ENCODE results near the gene FAM149B1.

DNA sequence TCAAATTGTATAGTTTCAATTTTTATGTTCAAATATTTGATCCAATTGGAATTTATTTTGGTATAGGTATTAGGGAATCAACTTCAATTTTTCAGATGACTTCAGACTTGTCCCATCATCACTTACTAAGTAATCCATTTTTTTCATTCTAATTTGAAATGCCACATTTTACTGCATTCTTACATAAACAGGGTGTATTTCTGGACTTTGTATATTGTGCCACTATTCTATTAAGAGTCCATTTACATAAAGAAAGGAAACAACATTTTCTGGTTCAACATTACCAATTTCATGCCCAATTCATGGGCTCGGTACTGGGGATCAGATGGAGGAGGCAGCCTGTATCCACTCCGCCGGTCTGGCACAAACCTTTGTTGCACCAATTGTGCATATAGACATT is 15.9 kb upstream of the FAM149B1 start:
- TF ChIP-seq CTCF (conservative IDR thresholded peaks at IDR 0.05; ENCODE audit: low read depth, low read length) = no peak
- no peak for TF ChIP-seq EZH2 (IDR thresholded peaks at IDR 0.05; ENCODE audit: borderline replicate concordance, low read depth, low read length, poor library complexity, severe bottlenecking)
